ENCODE data around the gene CYREN. TPM values are rescaled to one million over a fixed set of nuclear protein-coding genes. Genes with fewer than 3 reads are reported as not detected.

The CYREN gene
- total and polyA plus RNA-seq, 2 of the 13 experiments (the other 11 are each of a cell fraction or from before 2014, with no cell fraction given) = 20.7 to 60.7 TPM

- no peak for TF ChIP-seq ZBTB8A (CRISPR knock-in tag; IDR thresholded peaks at IDR 0.05; ENCODE audit: borderline replicate concordance, low read depth)
- TF ChIP-seq IKZF4 (CRISPR knock-in tag; IDR thresholded peaks at IDR 0.05; ENCODE audit: borderline replicate concordance, low read depth, not compliant biosample characterization) = no peak
- 0 out of 2 replicates have a peak, but pooled peaks have one; percentile 27 for TF ChIP-seq SAFB2 (CRISPR knock-in tag; IDR thresholded peaks at IDR 0.05; ENCODE audit: borderline replicate concordance, low read depth)
- no peak for TF ChIP-seq JARID2 (CRISPR knock-in tag; IDR thresholded peaks at IDR 0.05; ENCODE audit: insufficient replicate concordance)
- peak; percentile 38; the same call in 1 of the 2 replicates for TF ChIP-seq SMC3 (IDR thresholded peaks at IDR 0.05; ENCODE audit: low read length)
- TF ChIP-seq ARID2 (CRISPR knock-in tag; IDR thresholded peaks at IDR 0.05; ENCODE audit: borderline replicate concordance) = peak; percentile 79; the same call in 1 of the 2 replicates
- peak in 1 of 2 experiments; percentile 95; a peak in 2 of 4 replicates for TF ChIP-seq ATF4 (CRISPR knock-in tag; IDR thresholded peaks at IDR 0.05)
- TF ChIP-seq ZNF431 (CRISPR knock-in tag; IDR thresholded peaks at IDR 0.05; ENCODE audit: borderline replicate concordance, low read depth) = no peak
- TF ChIP-seq, protein P1, sequence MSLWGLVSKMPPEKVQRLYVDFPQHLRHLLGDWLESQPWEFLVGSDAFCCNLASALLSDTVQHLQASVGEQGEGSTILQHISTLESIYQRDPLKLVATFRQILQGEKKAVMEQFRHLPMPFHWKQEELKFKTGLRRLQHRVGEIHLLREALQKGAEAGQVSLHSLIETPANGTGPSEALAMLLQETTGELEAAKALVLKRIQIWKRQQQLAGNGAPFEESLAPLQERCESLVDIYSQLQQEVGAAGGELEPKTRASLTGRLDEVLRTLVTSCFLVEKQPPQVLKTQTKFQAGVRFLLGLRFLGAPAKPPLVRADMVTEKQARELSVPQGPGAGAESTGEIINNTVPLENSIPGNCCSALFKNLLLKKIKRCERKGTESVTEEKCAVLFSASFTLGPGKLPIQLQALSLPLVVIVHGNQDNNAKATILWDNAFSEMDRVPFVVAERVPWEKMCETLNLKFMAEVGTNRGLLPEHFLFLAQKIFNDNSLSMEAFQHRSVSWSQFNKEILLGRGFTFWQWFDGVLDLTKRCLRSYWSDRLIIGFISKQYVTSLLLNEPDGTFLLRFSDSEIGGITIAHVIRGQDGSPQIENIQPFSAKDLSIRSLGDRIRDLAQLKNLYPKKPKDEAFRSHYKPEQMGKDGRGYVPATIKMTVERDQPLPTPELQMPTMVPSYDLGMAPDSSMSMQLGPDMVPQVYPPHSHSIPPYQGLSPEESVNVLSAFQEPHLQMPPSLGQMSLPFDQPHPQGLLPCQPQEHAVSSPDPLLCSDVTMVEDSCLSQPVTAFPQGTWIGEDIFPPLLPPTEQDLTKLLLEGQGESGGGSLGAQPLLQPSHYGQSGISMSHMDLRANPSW (CRISPR knock-in tag; IDR thresholded peaks at IDR 0.05; ENCODE audit: borderline replicate concordance) = no peak; the same call in 1 of the 2 replicates
- no peak for TF ChIP-seq ZBTB37 (CRISPR knock-in tag; IDR thresholded peaks at IDR 0.05)
- TF ChIP-seq, protein P2, sequence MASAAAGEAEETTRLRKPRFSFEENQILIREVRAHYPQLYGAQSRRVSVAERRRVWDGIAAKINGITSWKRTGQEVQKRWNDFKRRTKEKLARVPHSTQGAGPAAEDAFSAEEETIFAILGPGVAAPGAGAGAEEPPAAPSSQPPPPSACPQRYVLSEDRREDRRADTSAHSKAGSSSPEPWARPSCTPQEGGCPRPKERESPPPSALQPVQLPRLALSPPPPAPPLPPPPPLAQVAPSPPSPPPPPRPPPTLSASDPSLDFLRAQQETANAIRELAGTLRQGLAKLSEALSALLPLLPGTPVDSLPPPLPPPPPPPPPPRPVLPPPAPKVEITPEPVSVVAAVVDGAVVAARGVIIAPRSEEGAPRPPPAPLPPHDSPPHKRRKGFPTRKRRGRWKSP (CRISPR knock-in tag; IDR thresholded peaks at IDR 0.05) = peak; percentile 80; the same call in 1 of the 2 replicates
- no peak for TF ChIP-seq MTF2 (CRISPR knock-in tag; IDR thresholded peaks at IDR 0.05; ENCODE audit: borderline replicate concordance)
- peak; percentile 52; the same call in 1 of the 2 replicates for TF ChIP-seq ATF1 (CRISPR knock-in tag; IDR thresholded peaks at IDR 0.05)
- TF ChIP-seq, protein P3, sequence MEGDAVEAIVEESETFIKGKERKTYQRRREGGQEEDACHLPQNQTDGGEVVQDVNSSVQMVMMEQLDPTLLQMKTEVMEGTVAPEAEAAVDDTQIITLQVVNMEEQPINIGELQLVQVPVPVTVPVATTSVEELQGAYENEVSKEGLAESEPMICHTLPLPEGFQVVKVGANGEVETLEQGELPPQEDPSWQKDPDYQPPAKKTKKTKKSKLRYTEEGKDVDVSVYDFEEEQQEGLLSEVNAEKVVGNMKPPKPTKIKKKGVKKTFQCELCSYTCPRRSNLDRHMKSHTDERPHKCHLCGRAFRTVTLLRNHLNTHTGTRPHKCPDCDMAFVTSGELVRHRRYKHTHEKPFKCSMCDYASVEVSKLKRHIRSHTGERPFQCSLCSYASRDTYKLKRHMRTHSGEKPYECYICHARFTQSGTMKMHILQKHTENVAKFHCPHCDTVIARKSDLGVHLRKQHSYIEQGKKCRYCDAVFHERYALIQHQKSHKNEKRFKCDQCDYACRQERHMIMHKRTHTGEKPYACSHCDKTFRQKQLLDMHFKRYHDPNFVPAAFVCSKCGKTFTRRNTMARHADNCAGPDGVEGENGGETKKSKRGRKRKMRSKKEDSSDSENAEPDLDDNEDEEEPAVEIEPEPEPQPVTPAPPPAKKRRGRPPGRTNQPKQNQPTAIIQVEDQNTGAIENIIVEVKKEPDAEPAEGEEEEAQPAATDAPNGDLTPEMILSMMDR (CRISPR knock-in tag; IDR thresholded peaks at IDR 0.05) = no peak; the same call in 1 of the 2 replicates
- no peak for TF ChIP-seq JDP2 (CRISPR knock-in tag; IDR thresholded peaks at IDR 0.05; ENCODE audit: borderline replicate concordance)
Observed at GRCh38 chr7:135147899-135148721, 22.4 kb downstream of the CYREN start, which contains the start of gene TMEM140 (continued).
